ENCODE results near the gene GXYLT1. TPM values are rescaled to one million over a fixed set of nuclear protein-coding genes. Genes with fewer than 3 reads are reported as not detected.
"Not testable (repeated sequence)": the region's sequence is repeated elsewhere in the genome, so short reads cannot be mapped to it uniquely, and the experiment has no call there.

GXYLT1 gene, protein sequence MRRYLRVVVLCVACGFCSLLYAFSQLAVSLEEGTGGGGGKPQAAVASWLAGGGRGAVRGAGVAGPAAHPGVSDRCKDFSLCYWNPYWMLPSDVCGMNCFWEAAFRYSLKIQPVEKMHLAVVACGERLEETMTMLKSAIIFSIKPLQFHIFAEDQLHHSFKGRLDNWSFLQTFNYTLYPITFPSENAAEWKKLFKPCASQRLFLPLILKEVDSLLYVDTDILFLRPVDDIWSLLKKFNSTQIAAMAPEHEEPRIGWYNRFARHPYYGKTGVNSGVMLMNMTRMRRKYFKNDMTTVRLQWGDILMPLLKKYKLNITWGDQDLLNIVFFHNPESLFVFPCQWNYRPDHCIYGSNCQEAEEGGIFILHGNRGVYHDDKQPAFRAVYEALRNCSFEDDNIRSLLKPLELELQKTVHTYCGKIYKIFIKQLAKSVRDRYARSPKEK
- total RNA-seq = 19.5 TPM

DNA sequence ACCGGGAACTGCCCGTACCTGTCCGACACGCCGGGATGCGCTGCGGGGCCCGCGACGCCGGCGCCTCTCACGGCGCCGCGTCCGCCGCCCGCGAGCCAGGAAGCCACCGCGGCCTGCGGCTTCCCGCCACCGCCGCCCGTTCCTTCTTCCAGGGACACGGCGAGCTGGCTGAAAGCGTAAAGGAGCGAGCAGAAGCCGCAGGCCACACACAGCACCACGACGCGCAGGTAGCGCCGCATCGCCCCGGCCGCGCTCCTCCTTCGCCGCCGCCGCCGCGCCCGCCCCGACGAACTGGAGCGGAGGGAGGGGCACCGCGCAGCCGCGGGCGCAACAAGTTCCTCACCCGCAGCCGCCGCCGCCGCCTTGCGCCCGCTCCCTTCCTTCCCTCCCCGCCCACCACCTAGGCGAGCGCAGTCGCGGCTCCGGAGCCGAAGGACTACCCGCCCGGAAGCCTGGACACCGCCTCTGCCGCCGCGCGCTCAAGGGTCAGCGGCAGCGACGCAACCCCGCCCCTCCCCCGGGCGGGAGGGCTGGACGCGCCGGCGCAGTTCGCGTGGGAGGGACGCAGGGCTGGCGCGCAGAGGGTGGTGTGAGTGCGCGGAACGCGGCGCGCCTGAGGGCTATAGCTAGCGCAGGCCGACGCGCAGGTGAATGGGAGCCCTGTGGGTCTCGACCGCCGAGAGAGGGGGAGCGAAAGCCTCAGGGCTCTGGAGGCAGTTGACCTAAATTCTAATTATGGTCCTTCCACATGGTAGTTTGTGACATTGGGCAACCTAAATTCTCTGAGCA, at the start of gene GXYLT1:
GXYLT1 (minus strand) TSS at position 467 of the 789 bp plus-strand sequence; CDS start at position 239, 228 bp downstream.
- ATAC-seq (peak; percentile 99), DNase-seq (ENCODE audit: low spot score) (peak; percentile 95)
- intact Hi-C loops (cut with DNase I) = no loop called here

DNA sequence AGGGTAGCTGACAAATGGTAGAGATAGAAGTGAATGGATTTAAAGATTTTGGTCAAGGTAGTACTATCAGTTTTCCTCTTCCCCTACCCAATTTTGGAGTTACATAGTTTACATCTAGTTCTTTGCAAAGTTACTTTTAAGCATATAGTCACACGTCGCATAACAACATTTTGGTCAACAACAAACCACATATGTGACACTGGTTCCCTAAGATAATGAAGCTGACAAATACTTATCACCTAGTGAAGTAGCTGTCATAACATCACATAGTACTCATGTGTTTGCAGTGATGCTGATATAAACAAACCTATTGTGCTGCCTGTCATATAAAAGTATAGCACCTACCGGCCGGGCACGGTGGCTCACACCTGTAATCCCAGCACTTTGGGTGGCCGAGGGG, 48.0 kb upstream of the GXYLT1 start:
- ATAC-seq = no peak
- no peak for DNase-seq (ENCODE audit: low spot score)
- intact Hi-C loops (cut with DNase I) = no loop called here

DNA sequence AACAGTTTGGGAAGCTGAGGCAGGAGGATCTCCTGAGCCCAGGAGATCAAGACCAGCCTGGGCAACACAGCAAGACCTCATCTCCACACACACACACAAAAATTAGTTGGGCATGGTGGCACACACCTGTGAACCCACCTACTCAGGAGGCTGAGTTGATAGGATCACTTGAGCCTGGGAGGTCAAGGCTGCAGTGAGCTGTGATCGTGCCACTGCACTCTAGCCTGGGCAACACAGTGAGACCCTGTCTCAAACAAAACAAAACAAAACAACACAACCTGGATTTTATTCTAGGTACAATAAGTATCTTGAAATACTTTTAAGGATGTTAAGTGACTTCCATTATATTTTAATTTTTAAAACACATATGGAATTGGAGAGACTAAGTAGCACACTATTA, 47.6 kb upstream of the GXYLT1 start:
- DNase-seq (ENCODE audit: low spot score) (no peak), ATAC-seq (no peak)
- intact Hi-C loops (cut with DNase I) = no loop called here

DNA sequence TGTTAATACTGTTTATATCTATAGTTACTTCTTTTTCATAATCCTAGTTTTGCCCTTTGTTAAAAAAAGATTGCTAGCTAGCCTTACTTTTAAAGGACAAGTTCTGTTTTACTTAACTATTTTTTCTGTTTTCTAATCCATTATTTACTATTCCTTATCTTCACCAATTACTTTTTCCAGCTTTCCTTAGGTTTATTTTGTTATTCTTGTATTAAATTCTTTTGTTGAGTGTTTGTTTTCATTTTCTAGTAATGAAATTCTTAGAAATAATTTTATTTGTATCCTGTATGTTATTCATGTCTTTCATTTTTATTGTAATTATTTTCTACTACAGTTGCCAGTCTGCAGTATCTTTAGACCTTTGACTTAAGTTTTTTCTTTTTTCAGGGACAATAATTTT, 45.7 kb upstream of the GXYLT1 start:
- intact Hi-C loops (cut with DNase I) = no loop called here
- DNase-seq (ENCODE audit: low spot score) (no peak), ATAC-seq (no peak)

DNA sequence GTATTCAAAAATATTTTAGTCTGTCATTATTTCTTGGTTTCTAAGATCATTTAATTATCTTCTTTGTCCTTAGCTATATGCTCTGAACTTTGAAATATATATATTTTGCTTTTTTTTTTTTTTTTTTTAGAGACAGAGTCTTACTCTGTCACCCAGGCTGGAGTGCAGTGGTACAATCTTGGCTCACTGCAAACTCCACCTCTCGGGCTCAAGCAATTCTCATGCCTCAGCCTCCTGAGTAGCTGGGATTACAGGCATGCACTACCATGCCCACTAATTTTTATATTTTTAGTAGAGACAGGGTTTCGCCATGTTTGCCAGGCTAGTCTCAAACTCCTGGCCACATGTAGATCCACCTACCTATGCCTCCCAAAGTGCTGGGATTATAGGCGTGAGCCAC, 43.6 kb upstream of the GXYLT1 start:
- ATAC-seq; DNase-seq (ENCODE audit: low spot score); intact Hi-C loops (cut with DNase I): not testable (repeated sequence)

DNA sequence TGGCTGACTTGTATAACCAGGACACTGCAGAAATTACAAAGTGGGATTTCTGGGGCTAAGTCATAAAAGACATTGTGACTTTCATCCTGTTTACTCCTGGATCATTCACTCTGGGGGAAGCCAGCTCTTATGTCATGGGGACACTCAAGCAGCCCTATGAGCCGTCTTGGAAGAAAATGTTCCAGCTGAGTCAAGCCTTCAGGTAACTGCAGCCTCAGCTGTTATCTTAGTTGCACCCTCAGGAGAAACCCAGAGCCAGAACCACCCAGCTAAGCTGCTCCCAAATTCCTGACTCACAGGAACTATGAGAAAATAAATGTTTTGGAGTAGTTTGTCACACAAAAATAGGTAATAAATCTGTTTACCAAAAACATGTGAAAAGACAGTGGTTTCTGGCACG, 43.1 kb upstream of the GXYLT1 start:
- no peak for DNase-seq (ENCODE audit: low spot score)
- intact Hi-C loops (cut with DNase I) = no loop called here
- peak; percentile 49 for ATAC-seq

DNA sequence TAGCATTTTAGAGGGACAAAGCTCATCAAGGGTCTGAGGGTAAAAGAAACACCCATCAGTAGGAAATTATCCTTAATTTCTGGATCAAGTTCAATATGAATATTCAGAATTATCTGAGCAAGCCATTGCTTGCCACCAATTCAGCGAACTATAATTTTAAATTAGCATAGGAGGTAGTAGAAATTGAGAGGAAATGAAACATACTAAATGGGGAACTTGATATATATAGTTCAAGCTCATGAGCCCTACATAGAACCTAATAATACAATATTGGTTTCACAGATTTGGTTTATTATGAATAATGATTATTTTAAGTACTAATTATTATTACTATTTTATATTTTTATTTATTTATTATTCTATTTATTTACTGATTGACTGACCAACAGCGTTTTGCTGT, 42.1 kb upstream of the GXYLT1 start:
- DNase-seq (ENCODE audit: low spot score) (no peak), ATAC-seq (no peak)
- intact Hi-C loops (cut with DNase I) = no loop called here

DNA sequence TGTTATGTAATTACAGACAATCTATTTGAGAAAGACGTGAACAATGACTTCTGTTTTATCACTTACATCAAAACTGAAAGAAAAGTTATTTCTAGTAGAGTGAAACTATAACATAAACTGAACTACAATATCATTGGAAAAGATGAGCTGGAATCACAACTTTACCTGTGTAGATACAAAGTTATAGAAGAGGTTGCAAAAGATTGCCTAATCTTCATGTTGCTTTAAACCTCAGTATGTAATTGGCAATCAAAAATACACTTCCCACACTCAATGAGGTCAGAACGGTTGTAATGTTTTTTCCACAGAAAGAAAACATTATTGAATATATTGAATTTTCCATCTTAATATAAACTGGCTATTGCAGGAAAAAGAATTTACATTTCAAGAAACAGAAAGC, 37.7 kb upstream of the GXYLT1 start:
- intact Hi-C loops (cut with DNase I) = no loop called here
- DNase-seq (ENCODE audit: low spot score) (no peak), ATAC-seq (no peak)

DNA sequence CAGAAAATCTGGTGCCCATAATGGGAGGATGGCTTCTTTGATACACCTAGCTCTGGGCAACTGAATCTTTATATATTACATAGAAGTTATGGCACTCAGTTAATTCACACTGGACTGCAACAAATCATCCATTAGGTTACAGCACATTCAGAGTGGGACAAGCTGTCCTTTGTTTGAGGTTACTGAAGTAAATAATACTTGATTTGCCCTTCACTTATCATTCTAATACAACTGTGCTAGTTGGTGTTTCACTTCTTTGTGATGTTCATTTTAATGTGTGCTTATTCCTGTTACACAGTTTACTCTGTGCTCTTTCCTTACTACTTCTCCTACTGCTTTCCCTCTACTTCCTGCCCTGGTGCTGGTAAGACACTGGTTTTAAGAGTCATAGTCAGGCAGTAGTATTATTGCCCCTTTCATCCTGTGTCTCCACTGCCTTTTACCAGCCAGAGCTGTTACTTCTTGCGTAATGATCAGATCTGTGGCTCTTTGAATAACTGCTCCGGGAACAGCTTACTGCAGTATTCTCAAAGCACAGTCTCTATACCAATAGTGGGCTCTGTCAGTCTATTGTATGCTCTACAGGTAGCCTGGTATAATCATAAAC, 36.4 kb upstream of the GXYLT1 start:
- DNase-seq (ENCODE audit: low spot score) = no peak
- ATAC-seq = peak; percentile 41
- intact Hi-C loops (cut with DNase I) = no loop called here

DNA sequence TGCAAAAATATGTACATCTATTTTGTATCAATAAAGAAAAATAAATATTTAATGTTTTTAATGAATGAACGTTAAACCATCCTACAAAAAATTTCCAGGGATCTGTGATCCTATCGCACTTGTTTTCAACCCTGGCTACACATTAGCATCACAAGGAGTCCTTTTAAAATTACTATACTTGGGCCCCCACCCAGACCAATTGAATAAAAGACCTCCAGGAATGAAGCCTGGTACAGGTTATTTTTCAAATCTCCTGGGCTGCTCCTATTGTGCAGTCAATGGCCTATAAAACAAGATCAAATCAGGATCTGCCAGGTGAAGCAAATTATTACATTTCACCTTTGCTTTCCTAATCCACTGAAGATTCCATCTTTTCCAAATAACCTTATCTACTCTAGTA, 33.4 kb upstream of the GXYLT1 start:
- ATAC-seq = no peak
- intact Hi-C loops (cut with DNase I) = no loop called here
- DNase-seq (ENCODE audit: low spot score) = no peak

DNA sequence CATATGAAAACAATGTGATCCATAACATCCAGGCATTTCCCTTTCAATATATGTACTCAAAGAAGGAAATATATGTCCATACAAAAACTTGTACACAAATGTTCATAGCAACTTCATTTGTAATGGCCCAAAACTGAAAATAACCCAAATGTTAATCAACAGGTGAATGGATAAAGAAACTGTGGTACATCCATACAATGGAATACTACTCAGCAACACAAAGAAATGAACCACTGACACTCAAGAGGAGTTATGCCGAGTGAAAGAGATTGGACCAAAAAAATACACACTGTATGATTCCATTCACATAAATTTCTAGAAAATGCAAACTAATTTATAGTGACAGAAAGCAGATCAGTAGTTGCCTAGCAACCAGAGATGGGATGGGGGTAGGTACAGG, 30.3 kb upstream of the GXYLT1 start:
- DNase-seq (ENCODE audit: low spot score) (no peak), ATAC-seq (no peak)
- intact Hi-C loops (cut with DNase I) = no loop called here

DNA sequence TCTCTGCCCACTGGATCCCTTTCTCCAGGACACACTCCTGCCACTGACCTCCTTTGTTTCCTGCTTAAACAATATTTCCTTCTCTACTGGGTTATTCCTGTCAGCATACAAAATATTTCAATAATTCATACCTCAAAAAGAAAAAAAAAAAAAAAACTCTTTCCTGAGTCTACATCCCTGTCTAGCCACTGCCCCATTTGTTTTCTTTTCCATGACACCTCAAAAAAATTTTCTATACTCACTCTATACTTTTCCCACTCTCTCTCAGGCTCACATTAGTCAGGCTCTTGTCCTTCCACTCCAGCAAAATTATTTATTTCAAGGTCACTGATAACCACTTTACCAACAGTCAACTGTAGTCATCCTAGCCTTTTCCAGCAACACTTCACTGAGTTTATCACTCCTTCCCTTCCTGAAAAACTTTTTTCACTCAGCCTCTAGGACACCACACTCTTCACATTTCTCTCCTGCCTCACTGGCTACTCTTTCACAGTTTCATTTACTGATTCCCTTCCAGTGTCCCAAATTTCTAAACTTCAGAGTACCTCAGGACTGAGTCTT, 29.4 kb upstream of the GXYLT1 start:
- intact Hi-C loops (cut with DNase I) = no loop called here
- no peak for ATAC-seq

DNA sequence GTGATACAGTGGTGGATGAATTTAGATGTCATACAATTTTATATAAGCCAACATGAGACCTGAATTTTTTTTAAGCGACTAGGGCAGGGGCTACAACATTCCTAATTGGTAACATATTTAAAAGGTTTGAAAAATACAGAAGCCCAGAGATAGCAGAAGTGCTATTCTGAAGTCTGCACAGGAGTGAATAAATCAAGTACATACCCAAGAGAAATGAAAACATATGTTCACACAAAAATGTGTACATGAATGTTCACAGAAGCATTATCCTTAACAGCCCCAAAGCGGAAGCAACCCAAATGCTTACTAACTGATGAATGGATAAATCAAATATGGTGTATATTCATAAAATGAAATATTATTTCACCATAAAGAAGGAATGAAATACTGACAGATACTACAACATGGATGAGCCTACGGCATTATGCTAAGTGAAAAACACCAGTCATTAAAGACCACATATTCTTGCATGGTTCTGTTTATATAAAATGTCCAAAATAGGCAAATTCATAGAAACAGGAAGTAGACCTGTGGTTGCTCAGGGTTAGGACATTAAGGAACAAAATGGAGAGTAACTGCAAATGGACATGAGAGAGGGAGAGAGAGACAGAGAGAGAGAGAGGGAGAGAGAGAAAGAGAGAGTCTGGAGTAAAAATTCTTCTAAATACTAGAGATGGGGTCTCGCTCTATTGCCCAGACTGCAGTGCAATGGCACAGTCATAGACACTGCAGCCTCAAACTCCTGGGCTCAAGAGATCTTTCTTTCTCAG, 28.0 kb upstream of the GXYLT1 start:
- no peak for ATAC-seq
- intact Hi-C loops (cut with DNase I) = no loop called here
- no peak for DNase-seq (ENCODE audit: low spot score)

More for the DNA sequence above, 29.4 kb upstream of the GXYLT1 start:
- DNase-seq (ENCODE audit: low spot score) = no peak

DNA sequence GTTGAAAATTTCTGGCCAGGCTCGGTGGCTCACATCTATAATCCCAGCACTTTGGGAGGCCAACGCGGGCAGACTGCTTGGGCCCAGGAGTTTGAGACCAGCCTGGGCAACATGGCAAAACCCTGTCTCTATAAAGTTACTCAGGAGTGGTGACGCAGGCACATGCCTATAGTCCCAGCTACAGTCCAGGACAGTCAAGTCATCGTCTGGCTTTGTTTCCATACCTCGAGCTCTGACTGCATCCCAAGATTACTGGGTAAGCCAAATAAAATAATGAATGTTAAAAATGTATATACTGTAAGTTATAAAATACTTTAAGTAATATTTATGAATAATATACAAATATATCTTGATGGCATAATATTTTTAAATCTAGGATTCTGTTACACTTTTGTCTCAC, 23.0 kb upstream of the GXYLT1 start:
- ATAC-seq (no peak), DNase-seq (ENCODE audit: low spot score) (no peak)
- intact Hi-C loops (cut with DNase I) = no loop called here

DNA sequence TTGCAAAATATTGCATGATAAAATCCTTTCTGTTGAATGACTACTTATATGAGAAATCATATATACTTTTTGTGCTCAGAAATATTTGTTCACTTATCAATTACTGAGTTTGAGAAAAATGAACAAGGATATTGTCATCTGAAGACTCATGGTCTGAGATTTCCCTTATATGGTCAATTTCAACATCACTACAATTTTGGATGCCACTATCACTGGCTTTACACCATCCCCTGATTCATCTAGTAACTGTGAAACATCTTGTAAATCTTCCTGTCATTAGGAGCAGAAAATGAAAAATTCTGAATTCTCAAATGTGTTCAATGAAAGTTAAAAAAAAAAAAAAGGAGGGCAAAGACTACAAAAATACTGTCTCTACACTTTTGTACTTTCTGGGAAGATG, 21.8 kb upstream of the GXYLT1 start:
- intact Hi-C loops (cut with DNase I) = no loop called here
- ATAC-seq (no peak), DNase-seq (ENCODE audit: low spot score) (no peak)

DNA sequence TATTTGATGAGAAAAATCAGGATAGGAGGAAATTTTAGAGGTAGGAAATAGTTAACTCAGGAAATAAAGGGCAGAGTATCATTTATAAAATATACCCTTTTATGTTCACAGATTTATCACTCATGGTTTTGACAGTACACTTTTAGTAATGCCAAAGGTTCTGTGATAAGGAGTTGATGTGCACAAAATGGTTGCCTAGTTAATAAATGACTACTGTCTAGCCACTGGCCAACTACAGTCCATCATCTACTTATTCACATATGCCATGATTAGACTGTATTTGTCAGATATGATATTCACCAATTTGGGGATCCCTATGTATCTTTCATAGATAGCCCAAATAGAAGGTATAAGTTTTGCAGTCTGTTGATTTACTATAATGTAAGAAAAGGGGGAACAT, 19.2 kb upstream of the GXYLT1 start:
- no peak for ATAC-seq
- no peak for DNase-seq (ENCODE audit: low spot score)
- intact Hi-C loops (cut with DNase I) = no loop called here

DNA sequence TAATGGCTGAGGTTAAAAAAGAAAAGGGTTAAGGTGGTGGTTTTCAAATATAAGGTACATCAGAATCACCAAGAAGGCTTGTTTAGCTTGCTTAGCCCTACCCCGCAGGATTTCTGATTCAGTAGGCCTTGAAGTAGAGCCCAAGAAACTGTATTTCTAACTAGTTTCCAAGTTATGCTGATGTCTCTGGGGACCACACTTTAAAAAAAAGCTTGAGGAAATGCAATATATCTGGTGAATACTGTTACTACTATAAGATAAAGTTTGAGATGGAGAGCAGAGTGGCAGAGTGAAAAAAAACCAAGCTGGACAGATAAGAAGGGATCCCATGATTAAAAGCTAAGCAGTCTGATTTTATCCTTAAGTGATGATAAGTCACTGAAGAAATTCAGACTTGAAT, 18.3 kb upstream of the GXYLT1 start:
- ATAC-seq (no peak), DNase-seq (ENCODE audit: low spot score) (no peak)
- intact Hi-C loops (cut with DNase I) = no loop called here

DNA sequence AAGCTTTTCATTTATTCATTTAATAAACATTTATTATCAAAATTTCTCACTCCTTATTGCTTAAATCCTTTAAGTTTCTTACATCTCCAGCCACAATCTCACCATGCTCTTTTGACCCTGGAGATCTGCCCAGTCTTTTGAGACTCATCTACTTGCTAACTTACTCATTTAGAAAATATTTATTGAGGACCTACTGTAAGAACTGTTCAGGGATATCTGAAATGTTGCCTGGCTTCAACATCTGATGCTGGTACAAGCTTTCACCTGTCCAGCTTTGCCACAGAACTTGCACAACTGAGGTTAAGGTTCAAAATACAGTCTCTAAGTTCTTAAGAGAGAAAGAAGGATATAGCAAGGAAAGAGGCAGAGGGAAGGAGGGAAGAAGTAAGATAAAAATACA, 17.5 kb upstream of the GXYLT1 start:
- intact Hi-C loops (cut with DNase I) = no loop called here
- no peak for DNase-seq (ENCODE audit: low spot score)
- no peak for ATAC-seq

DNA sequence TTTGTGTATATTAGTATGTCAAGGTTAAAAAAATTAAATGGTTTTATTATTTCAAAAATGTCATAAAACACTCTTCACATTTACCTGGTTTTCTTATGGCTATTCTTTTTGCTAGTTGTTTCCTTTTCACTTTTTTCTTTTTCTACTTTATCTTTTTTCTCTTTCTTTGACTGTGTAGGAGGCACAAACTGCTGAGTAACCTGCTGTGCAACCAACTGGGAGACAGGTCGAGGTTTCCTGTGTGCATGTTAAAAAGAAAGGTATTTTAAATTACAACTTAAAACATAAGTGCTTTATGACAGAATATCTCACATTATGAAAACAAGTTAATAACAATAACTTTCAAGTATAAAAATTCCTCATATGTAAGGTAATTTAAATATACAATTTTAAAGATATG, 16.9 kb upstream of the GXYLT1 start:
- DNase-seq (ENCODE audit: low spot score) (no peak), ATAC-seq (no peak)
- intact Hi-C loops (cut with DNase I) = no loop called here

Measured in sciatic nerve (tissue), 2 donors.